ENCODE measurements around the gene FAAP20.

DNA sequence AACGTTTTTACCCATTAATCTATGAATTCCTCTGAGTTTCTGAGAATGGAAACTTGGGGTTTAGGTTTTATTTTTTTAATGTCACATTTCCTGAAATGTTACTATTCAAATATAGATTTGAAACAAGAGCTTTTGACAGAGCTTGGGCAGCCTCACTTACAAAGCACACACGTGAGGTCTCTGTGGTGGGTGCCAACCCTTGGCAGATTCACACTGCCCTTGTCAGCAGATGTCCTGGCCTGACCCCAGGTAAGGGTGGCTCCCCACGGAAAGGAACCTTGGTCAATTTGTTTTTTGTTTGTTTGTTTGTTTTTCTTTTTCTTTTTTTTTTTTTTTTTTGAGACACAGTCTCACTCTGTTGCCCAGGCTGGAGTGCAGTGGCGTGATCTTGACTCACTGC is 53.5 kb downstream of the FAAP20 start:
- TF ChIP-seq POLR2A (IDR thresholded peaks at IDR 0.05; ENCODE audit: low read depth, low read length): no peak
- TF ChIP-seq, protein P1, sequence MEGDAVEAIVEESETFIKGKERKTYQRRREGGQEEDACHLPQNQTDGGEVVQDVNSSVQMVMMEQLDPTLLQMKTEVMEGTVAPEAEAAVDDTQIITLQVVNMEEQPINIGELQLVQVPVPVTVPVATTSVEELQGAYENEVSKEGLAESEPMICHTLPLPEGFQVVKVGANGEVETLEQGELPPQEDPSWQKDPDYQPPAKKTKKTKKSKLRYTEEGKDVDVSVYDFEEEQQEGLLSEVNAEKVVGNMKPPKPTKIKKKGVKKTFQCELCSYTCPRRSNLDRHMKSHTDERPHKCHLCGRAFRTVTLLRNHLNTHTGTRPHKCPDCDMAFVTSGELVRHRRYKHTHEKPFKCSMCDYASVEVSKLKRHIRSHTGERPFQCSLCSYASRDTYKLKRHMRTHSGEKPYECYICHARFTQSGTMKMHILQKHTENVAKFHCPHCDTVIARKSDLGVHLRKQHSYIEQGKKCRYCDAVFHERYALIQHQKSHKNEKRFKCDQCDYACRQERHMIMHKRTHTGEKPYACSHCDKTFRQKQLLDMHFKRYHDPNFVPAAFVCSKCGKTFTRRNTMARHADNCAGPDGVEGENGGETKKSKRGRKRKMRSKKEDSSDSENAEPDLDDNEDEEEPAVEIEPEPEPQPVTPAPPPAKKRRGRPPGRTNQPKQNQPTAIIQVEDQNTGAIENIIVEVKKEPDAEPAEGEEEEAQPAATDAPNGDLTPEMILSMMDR (IDR thresholded peaks at IDR 0.05; ENCODE audit: extremely low read depth in 1 of 2, insufficient read depth in 1 of 2, low read depth in 1 of 2, low read length in 2 of 2): no peak
- TF ChIP-seq EZH2 (IDR thresholded peaks at IDR 0.05; ENCODE audit: borderline replicate concordance, low read depth, low read length, severe bottlenecking): no peak
- no peak for TF ChIP-seq POLR2AphosphoS5 (IDR thresholded peaks at IDR 0.05; ENCODE audit: insufficient read depth, low read depth, low read length)
